Stimulated activated CD4-positive, alpha-beta T cell treated with anti-CD3 and anti-CD28 coated beads, TNF-alpha, amount 100 ng/mL, for 4 hours (primary cell): ENCODE data around the gene CCND3.
A peak's percentile ranks its signal among the peaks of the same experiment; 100 is the strongest.

Experiments used
- DNase-seq, 3 experiments: peaks; one replicate each; pipeline ENCODE4 v3.0.0-alpha.2; 2020; ENCODE audit warnings: low read depth in 3 of 3

The CCND3 gene

GRCh38 chr6:41941280-41942066 is at the start of gene CCND3:
TSS of gene CCND3 (minus strand) at chr6:41941808. CDS start at chr6:41941649, 159 bp downstream.
- DNase-seq = peak; percentile 68 to 84 (median 69)

- no peak for DNase-seq
Measured at GRCh38 chr6:41986339-41986738, 44.7 kb upstream of the CCND3 start.

GRCh38 chr6:41984623-41985022 is 43.0 kb upstream of the CCND3 start:
- DNase-seq = no peak

- peak in 1 of 3 experiments; percentile 8 for DNase-seq
Measured at GRCh38 chr6:41976794-41977484, 35.3 kb upstream of the CCND3 start.

DNA sequence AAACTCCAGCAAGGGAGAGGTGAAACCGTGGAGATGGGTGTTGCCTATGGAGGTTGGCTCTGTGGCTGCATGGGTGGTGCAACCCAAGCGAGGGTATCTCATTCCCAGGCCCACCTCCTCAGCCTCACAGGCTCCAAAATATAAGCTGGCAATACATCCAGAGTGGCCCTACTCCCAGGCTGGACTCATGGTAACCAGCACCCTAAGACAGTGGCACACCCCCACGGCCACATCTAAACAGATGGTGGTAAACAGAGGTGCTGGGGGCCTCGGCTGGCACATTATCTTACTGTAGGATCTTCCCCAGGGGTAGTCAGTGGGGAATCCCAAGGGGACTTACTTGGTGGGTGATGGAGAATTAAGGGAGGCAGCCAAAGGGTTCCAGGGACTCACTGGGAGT is 33.7 kb upstream of the CCND3 start:
- no peak for DNase-seq

DNA sequence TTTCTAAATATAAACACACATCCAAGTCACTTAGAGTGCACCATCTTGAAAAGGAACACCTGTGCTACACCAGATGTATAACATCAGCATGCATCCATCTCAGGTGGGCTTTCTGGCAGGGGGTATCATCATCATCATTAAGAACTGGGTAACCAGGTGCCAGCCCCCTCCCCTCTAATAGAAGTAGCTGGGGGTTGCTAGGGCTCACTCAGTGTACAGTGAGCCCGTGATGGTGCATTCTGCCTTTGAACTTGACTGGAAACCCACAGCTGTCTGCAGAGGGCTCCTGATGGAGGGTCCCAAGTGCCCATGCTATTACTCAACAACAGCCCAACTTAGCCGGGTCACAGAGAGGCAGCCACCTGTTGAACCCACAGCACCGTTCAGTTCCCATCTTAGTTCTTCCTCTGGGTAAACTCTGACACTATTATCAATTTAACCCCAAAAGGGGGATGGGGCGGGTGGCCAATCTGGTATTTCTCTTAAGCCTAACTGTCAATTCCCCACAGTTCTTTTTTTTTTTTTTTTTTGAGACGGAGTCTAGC is 32.7 kb upstream of the CCND3 start:
- DNase-seq = no peak

DNA sequence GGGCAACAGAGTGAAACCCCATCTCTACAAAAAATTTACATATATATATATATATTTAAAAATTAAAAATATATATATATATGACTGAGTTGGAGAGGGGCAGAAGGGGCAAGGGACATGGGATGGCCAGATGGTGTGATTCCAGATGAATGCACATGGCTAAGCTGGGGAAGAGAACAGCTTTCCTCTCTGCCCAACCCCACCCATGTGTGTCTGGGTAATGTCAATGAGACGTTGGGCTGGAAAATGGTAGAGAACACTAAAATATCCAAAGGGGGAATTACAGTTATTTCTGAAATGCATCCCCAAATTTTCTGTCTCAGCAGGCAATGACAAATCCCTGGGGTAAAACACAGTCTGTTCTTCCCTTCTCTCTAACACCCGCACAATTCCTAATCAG is 31.2 kb upstream of the CCND3 start:
- DNase-seq = no peak

- DNase-seq = peak in 2 of 3 experiments; percentile 24 to 31
Measured at GRCh38 chr6:41970436-41970846, 28.8 kb upstream of the CCND3 start.

- no peak for DNase-seq
Measured at GRCh38 chr6:41967312-41968287, 26.0 kb upstream of the CCND3 start.

DNA sequence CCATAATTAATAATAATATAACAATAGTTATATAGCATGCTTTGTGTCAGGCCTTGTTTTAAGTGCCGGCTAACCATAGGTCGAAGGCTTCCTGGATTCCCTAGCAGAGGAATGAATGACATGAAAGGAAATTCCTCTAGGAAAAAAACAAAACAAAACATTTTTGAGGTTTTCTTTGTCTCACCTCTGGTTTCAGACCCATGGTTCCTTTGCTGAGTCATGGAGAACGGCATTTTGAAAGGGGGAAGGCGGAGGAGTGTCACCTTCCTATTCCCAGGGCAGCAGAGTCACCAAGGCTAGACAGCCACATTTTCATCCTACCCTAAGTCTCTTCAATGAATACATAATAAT is 25.3 kb upstream of the CCND3 start:
- DNase-seq = no peak

- DNase-seq = no peak
Measured at GRCh38 chr6:41966214-41966920, 24.8 kb upstream of the CCND3 start.

DNA sequence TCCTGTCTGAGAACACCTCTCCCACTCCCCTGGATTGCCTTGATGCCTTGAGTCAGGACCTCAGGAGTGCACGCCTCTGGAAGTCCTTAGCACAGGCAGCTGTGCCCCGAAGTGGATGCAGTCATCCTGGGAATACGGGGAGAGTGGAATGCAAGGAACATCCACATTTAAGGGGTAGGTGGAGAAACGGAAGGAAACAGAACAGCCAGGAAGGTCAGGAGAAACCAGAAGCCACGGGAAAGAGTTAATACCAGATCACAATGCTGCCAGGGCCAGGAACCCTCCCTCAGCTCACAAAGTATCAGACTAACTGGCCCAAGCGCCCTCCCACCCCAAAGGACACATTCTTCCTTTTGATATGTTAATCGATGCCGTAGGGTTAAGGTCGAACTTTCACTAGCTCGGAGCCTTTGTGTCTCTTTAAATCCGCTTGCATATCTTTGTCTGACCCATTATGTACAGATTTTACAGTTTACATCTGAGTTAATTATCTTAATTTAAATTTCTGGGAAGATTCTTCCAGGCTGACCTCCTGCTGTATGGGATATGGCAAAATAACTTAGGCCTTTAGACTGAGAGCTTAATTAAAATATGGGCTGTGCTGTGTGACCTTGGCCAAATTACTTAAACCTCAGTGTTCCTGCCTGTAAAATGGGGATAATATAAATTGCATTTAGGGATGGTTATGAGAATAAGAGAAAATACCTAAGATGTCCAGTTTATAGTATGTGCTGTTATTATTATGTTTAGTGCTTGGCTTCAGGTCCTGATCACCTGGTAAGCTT is 24.0 kb upstream of the CCND3 start:
- DNase-seq = no peak

- no peak for DNase-seq
Measured at GRCh38 chr6:41964201-41964887, 22.7 kb upstream of the CCND3 start.

DNA sequence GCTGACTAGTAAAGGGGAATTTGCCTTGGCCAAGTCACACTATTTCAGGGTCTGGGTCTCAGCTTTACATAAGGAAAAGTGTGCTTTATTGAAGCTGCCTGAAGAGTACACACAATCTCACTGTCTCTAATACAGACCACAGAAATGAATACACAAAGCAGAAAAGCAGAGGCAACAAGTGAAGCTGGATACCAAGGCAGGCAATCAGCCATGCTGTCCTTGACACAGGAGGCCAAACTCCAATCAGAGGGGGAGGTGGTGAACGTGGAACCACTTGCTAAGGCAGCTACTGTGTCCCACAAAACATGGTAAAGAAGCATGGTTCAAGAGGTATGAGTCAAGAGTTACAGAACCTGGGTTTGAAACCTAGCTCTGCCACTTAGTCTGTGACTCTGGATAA is 21.8 kb upstream of the CCND3 start:
- no peak for DNase-seq

DNA sequence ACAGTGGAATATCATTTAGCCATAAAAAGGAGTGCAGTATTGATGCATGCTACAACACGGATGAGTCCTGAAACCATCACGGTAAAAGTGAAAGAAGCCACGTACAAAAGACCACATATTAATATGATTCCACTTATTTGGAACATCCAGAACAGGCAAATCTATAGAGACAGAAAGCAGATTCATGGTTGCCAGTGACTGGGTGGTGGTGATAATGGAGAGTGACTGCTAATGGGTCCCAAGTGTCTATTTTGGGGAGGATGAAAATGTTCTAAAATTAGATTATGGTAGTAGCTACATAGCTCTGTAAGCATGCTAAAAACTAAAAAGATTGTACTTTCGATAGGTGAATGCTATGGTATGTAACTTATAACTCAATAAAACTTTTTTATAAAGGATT is 18.4 kb upstream of the CCND3 start:
- DNase-seq = no peak

GRCh38 chr6:41958022-41958856 is 16.6 kb upstream of the CCND3 start:
- no peak for DNase-seq

- no peak for DNase-seq
Measured at GRCh38 chr6:41957117-41957516, 15.5 kb upstream of the CCND3 start.

DNA sequence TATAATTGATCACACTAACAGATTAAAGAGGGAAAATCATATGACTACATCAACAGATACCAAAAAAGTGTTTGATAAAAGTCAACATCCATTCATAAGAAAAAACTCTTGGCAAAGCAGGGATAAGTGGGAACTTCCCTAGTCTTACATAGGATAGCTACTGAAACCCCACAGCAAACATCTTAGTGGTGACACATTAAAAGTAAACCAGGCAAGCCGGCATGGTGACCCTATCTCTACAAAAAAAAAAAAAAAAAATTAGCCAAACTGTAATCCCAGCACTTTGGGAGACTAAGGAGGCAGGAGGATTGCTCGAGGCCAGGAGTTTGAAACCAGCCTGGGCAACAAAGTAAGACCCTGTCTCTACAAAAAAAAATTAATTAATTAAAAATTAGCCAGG is 13.8 kb upstream of the CCND3 start:
- DNase-seq = no peak

DNA sequence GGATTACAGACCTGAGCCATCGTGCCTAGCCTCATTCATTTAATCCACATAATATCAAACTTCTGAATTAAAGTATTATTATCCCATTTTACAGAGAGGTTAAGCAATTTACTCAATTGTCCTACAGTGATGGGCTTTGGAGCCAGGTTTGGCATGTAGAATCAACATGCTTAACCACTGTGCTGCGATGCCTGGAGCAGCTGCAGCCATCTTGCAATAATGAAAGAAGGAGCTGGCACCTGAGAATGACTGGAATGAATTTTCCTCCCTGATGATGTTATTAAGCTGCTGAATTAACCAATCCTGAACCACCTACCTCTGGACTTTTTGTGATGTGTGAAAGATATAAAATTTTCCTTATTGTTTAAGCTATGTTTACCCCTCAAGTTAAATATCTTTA is 13.1 kb upstream of the CCND3 start:
- DNase-seq = no peak
